ENCODE data around the gene RHOB.
"Not testable (repeated sequence)": the region's sequence is repeated elsewhere in the genome, so short reads cannot be mapped to it uniquely, and the experiment has no call there.

Gene RHOB

DNA sequence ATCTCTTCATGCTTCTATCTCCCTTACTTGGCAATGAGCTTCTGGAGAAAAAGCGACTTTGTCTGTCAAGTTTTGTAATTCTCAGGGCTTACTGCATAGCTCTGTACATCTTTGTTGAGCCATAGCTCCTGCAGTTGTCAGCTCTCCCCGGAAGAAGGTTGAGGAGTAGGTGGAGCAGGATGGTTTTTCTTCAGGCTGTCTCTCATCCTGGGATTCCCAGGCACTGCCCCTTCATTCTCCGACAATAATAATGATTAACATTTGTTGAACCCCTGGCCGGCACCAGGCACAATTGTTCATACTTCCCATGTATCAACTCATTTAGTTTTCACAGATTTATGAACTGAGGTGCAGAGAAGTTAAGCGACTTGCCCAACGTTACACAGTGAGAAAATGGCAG, 23.5 kb upstream of the RHOB start:
- DNase-seq: no peak

DNA sequence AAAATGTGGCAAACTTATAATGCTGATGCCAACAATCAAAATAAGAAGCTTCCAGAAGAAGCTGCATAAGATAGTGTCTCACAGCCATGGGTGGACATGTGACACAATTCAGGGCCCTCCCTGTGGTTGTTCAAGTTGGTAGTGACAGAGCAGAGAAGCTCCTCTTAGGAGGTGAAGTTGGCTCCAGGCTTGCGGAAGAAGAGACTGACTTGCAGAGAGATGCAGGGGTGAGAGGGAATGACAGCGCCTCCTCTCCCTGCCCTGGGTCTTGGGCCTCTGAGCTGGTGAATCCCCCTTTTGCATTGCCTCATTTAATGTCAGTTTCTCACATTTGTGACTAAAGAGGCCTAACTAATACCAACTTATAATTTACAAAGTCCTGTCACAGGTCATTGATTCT, 23.0 kb upstream of the RHOB start:
- DNase-seq: no peak

DNA sequence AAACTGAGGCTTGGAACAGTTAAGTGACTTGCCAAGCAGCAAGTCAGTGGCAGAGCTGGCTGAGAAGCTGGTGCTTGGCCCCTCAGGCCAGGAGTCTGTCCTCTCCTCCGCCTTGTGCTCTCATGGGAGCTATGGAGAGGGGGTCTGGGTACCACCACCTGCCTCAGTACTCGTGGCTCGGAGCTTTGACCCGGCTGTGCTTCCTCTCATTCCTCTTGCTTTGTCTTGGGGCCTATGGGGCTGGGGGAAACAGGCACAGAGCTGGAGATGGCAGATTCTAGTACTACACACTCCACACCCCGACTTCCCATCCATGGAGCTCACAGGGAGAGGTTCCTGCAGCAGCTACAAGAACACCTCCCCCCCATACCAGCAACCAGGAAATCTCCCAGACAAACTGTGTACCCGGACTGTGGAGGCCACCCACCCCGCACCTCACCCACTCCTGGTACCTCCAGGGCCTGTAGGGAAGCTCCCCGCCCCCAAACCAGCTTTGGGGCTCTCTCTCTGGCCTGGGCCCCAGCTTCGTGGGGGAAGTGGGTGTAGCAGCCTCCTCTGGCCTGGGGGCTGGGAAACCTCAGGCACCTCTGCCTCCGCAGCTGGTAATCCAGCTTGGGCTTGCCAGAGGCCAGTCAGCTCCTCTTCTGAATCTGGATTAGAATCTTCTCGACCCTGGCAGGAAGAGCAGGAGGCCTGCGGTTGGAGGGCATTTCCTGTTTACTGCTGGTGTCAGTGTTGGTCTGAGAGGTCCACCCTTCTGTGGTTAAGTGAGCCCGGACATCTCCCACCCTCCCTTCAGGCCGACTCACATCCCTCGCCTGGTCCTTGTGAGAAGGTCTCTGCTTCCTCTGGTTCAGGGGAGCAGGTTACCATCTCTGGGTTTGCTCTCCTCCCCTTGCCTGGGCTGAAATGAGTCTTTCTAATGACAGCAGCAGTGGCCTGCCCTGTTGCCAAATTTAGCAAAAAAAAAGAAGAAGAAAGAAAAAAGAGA, 22.3 kb upstream of the RHOB start:
- no peak for DNase-seq

DNA sequence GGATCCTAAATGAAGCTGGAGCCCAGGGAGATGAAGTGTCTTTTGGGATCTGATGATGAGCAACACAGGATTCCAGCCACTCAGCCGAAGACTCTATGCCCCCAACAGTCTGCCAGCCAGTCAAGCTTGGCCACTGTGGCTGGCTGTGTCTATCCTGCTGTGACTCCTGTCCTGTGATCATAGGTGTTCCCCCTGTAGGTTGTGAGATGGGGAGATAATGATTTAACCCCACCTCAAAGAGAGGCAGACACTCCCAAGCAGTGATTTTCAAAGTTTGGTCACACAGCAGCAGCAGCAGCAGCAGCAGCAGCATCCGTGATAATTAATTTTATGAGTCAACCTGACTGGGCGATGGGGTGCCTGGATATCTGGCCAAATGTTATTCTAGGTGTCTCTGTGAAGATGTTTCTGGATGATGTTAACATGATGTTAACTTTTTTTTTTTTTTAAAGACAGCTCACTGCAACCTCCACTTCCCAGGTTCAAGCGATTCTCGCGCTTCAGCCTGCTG, 21.4 kb upstream of the RHOB start:
- no peak for DNase-seq

- DNase-seq: no peak
Measured at GRCh38 chr2:20425884-20426283, 21.0 kb upstream of the RHOB start.

- DNase-seq: no peak
Measured at GRCh38 chr2:20427931-20428526, 18.8 kb upstream of the RHOB start.

GRCh38 chr2:20428717-20429490, 18.0 kb upstream of the RHOB start:
- no peak for DNase-seq

GRCh38 chr2:20429528-20429927, 17.3 kb upstream of the RHOB start:
- DNase-seq: no peak

- no peak for DNase-seq
Measured at GRCh38 chr2:20430035-20430434, 16.8 kb upstream of the RHOB start.

DNA sequence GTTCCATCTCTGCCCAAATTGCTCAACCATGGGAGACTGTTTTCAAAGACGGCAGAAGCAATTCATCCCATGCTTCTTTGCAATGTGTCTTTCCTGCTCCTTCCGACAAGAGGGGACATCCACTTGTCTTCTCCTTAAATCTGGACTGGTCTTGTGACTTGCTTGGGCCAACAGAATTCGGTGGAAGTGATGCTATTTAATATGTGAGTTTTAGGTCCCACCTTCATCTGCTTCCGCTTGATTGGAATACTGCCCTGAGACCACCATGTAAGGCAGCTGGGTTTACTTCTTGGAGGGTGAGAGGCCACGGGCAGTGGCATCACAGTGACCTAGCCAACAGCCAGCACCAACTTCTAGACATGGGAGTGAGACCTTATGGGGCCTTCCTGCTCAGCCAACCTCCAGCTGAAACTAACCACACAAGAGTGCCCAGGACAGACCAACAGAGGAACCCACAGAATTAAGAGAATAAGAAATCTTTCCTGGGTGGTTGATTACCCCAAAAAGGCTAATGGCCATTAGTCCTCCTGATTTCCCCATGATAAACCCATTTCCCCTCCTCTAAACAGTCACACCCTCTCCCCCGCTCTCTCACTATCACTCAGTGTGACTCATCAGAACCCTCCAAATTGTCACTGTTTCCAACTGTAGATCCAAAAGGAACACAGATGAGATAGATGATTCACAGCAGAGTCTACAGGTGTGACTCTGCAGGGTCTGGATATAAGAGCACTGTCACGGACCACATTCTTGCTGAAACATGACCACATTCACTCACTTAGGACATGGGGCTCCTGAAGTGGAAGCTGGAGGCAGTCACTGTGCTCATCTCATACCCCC, 16.2 kb upstream of the RHOB start:
- no peak for DNase-seq

GRCh38 chr2:20431301-20431698, 15.6 kb upstream of the RHOB start:
- DNase-seq: no peak

GRCh38 chr2:20431772-20432171, 15.1 kb upstream of the RHOB start:
- no peak for DNase-seq

GRCh38 chr2:20432714-20433113, 14.2 kb upstream of the RHOB start:
- DNase-seq: no peak

DNA sequence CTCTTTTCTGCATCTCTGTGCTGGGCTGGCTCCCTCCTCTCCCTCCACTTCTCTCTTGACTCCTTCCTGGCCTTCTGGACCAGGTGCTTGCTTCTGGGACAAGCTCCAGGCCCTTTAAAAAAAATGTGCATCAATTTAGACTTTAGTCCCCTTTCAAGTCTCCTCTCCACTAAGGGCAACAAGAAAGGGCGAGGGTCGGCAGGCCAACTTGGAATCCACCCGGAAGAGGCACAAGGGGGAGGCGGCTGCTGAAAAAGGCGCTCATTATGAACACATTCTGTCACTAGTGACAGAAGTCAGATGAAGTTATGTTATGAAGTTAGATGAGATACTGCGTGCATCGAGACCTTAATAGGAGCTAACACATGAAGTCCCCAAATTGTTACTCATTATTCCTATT, 13.6 kb upstream of the RHOB start:
- DNase-seq: no peak

- no peak for DNase-seq
Measured at GRCh38 chr2:20433946-20434553, 12.8 kb upstream of the RHOB start.

DNA sequence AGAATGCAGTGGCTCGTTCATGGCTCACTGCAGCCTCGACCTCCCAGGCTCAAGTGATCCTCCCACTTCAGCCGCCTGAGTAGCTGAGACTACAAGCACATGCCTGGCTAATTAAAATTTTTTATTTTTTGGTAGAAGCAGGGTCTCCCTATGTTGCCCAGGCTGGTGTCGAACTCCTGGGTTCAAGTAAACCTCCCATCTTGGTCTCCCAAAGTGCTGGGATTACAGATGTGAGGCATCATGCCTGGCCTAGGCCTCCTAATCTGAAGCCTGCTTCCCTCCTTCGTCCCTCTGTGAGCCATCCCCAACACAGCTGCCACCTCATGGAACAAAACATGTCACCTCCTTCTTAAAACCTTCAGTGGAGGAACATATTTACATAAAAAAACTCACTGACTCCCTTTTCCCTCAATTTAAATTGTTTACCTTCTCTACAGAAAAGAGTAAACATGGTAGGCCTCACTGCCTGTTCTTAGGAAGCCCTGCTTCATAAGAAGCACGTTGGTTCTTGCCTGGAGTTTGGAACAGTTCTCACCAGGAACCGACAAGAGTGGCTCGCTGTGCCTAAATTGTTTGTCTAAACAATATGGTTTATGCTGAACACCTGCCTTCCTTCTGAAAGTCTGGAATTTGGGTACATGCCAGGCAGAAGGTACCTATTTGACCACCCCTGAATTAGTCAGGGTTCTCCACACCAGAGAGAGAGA, 12.1 kb upstream of the RHOB start:
- no peak for DNase-seq

DNA sequence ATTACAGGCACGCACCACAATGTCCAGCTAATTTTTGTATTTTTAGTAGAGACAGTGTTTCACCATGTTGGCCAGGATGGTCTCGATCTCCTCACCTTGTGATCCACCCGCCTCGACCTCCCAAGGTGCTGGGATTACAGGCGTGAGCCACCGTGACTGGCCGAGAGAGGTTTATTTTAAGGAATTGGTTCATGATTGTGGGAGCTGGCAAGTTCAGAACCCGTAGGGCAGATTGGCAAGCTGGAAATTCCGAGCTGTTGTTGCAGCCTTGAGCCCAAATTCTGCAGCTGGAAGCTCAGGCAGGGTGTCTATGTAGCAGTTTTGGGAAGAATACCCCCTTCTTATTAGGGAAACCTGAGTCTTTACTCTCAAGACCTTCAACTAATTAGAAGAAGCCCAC, 11.4 kb upstream of the RHOB start:
- not testable (repeated sequence) for DNase-seq

DNA sequence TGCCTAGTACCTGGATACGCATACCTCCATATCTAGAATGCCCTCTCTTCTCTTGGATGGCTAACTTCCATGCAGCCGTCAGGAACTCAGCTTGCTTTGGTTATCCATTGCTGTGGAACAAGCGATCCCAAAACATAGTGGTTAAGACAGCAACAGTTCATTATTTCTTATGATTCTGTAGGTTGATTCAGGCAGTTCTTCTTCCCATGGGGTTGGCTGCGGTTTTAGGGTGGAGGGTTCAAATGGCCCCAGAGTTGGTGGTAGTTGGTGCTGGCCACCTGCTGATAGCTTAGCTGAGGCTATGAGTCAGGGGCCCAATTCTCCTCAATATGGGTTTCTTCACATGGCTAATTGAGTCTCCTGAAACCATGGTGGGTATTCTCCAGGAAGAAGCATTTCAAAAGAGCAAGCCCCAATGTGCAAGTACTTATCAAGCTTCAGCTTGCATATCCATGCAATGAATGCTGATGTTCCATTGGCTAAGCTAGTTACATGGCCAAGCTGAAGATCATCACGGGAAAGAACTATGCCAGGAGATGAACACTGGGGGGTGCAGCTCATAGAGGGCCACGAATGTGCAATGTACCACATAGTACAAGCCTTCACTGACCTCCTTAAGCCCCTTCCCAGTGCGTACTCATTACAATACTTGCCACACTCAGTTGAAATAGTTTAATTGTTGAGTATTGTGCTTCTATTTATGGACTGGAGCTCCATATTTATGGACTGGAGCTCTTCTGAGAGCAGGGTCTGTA, 10.0 kb upstream of the RHOB start:
- no peak for DNase-seq

DNA sequence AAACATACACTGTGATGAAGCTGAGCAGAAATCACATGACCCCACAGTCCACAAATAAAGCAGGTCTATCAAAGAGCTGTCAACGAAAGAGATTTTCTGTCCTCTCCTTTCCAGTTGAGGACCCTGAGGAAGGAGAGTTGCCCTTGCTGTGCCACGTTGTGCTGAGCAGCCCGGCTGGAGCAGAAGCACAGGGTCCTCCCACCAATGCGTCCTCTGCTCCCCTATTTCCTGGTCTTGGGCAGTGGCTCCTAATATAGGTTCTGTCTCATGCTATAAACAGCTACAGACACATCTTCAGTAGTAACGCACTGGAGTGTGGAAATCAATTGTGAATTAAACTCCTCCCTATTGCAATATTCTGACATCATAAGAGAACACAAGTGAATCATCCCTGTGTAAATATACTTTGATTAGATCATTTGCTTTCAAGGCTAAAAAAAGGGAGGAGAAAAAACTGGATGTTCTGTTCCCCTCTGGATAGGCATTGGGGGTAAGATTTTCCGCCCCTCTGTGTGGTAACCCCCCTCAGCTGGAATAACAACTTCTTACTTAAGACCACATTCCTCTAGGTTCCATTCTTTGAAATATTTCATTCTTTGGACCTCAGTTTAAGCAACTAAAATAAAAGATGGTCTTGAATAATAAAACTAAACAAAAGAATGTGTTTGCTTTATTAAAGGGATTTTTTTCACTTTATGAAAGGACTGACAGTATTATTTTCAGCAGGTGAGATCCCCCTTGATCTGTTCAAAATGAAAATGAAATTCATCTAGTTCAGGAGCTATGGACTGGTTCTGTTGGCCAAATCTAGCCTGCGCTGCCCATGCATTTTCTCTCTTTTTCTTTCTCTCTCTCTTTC, 8.3 kb upstream of the RHOB start:
- DNase-seq: no peak

- no peak for DNase-seq
Measured at GRCh38 chr2:20439193-20439475, 7.7 kb upstream of the RHOB start.
